Measurements from ENCODE around the gene CACHD1.

Gene CACHD1

DNA sequence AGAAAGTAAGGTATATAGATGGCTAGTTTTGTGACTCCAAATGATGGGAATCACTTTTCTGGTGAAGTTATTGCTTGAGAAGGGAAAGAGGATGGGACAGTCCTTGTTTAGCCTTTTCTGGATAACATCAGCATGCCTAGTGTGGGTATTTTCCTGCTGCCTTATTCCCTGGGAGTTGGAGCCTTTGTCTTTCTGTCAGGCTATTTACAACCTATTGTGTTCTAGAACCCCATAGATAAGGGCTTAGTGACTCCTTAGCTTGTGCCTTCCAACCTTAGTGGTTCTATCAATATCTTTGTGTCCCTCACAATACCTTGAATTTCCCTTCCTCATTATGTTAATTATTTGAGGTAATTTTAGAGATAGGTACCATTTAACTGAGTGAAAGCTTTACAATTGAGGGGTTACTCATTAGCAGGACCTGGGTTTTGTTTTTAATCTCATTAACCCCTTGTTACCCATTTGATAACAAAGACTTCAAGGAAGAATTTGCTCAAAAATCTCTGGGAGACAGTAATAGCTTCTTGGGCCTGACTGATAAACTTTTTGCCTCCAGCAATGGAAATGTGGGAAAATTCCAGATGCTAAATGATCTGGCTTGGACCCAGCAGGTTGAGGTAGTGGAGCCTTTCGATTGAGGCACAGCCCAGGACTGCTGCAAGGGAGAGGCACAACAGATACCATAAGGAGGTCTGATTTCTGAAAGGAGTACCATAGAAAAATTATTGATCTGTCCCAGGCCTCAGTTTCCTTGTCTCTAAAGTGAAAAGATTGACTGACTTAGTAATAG, 49.0 kb downstream of the CACHD1 start:
- TF ChIP-seq, protein P1, sequence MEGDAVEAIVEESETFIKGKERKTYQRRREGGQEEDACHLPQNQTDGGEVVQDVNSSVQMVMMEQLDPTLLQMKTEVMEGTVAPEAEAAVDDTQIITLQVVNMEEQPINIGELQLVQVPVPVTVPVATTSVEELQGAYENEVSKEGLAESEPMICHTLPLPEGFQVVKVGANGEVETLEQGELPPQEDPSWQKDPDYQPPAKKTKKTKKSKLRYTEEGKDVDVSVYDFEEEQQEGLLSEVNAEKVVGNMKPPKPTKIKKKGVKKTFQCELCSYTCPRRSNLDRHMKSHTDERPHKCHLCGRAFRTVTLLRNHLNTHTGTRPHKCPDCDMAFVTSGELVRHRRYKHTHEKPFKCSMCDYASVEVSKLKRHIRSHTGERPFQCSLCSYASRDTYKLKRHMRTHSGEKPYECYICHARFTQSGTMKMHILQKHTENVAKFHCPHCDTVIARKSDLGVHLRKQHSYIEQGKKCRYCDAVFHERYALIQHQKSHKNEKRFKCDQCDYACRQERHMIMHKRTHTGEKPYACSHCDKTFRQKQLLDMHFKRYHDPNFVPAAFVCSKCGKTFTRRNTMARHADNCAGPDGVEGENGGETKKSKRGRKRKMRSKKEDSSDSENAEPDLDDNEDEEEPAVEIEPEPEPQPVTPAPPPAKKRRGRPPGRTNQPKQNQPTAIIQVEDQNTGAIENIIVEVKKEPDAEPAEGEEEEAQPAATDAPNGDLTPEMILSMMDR (conservative IDR thresholded peaks at IDR 0.05; ENCODE audit: low read depth, low read length): no peak
- no peak for DNase-seq (ENCODE audit: low read depth)

DNA sequence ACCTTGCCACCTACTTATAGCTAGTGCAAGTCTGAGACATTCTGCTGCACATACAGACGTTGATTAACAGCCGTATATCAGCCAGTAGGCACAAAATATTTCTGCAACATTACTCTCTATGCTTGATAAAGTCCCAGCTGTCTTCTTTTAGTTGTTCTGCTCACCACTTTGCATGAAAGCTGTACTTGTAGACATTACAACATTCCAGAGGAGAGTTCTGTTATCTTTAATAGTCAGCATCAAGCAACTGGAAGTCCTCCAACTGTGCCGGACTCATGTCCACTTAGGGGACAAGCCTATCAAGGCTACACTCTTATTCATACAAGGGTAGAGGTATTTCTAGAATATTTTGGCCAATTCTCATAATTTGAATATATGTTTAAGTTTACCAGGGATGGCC, 50.0 kb downstream of the CACHD1 start:
- H3K4me3 ChIP-seq (ENCODE audit: low read length): no peak overlapping the region
- no peak for DNase-seq (ENCODE audit: low read depth)
- TF ChIP-seq, protein P1 (conservative IDR thresholded peaks at IDR 0.05; ENCODE audit: low read depth, low read length): no peak

More for the DNA sequence above, 49.0 kb downstream of the CACHD1 start:
- H3K4me3 ChIP-seq (ENCODE audit: low read length): no peak overlapping the region

DNA sequence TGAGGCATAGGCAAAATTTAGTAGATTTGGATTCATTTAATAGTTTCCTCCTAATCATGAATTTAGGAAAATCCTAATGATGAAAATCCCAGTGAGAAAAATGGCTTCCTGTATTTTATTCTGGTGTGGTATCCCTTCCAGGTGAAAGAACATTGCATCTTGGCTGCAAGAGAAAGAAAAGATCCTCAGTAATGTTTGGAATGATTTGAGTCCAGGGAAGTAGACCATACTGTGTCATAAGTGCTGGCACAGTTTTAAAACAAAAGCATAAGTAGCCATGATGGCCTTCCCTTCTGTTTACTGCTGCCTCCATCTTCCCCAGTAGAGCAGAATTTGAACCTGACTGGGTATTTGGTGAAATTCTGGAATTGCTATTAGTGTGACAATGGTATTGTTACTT, 52.8 kb downstream of the CACHD1 start:
- DNase-seq (ENCODE audit: low read depth): no peak
- TF ChIP-seq, protein P1 (conservative IDR thresholded peaks at IDR 0.05; ENCODE audit: low read depth, low read length): no peak
- H3K4me3 ChIP-seq (ENCODE audit: low read length): no peak overlapping the region

DNA sequence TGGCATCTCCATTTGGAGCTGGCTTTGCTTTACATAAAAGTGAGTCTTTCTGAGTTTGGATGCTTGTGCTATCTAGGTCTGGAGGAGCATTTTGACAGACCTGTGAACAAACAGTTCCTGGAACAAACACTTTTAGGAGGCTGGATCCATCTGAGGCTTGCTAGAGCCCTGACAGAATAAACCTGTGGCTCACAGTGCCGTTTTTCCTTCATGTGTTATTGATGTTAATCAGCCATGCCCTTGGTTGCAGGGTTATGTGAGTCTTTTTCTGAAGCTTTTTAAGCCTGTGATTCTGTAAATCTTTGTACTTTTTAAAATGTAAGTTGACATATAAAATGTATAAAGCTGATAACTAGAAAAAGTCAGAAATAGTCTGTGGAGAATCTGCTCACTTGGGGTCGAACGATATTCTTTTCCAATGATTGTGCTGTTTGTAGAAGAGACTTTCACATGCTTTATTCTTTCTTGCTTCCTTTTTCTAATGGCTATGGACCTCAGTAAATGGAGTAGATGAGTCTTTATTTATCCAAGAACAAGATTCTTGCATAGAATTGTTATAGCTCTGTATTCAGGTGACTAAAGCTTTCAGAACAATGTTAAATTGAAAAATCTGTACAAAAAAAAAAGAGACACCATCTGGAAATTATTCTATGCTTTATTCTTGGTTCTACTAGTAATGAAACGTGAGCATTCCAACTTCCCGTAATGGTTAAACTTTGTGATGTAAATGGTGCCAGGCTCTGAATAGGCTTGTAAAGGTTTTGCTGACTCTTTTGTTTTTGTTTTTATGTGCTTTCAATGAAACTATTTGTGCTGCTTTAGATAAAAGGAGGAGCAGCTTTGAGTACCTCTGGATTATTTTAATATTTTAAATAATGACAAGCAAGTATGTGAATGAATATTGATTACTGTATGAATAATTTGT, 53.7 kb downstream of the CACHD1 start:
- H3K4me3 ChIP-seq (ENCODE audit: low read length): no peak overlapping the region
- DNase-seq (ENCODE audit: low read depth): no peak
- TF ChIP-seq, protein P1 (conservative IDR thresholded peaks at IDR 0.05; ENCODE audit: low read depth, low read length): no peak

DNA sequence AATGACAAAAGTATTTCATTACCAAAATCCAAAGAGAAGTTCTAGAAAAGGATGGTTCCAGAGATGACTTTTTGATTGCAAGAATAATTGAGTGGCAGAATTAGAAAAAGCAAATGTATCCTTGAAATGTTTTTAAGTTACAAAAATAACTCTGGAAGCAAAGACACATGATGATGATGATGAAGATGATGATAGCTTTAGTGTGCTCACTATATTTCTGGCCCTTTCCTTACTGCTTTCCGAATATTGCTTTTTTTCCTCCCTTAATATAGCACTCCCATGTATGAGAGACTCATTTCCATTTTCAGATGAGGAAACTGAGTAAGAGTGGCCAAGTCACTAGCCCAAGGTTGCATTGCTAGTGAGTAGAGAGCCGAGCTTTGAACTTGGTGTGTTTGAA, 54.7 kb downstream of the CACHD1 start:
- H3K4me3 ChIP-seq (ENCODE audit: low read length): no peak overlapping the region
- DNase-seq (ENCODE audit: low read depth): no peak
- TF ChIP-seq, protein P1 (conservative IDR thresholded peaks at IDR 0.05; ENCODE audit: low read depth, low read length): no peak

DNA sequence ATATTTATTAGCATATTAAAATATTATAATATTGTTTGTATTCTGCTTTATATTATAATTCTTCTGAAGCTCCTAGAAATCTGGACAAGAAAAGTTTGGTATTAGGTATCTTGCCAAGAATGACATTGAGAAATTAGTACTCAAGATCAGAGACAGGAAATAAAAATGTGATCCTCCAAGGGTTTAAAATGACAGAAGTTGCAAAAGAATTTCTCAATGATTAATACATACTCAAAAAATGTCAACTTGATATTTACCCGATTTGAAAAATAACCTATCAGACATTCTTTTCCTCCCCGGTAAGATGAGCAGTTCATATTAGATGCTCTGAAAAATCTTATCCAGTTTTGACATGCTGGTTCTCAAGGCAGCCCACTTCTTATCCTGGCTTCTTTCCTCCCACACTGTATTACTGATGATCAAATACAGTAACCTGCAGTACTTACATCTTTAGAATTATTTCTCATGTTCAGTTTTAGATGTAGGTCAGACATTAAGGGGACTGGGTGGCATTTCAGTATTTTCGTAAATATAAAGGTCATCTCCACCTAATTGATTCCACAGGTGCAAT, 55.3 kb downstream of the CACHD1 start:
- no peak overlapping the region for H3K4me3 ChIP-seq (ENCODE audit: low read length)
- no peak for DNase-seq (ENCODE audit: low read depth)
- TF ChIP-seq, protein P1 (conservative IDR thresholded peaks at IDR 0.05; ENCODE audit: low read depth, low read length): no peak

Data from retinal pigment epithelial cell (primary cell).